K562 (cell line): ENCODE data around the gene PACSIN3. TPM values are rescaled to one million over a fixed set of nuclear protein-coding genes. Genes with fewer than 3 reads are reported as not detected.

Experiments used
- ATF1 ChIP-seq, 2 experiments: fragments of 450-650 bp in 1 of 2; IDR thresholded peaks; 2 replicates each; pipeline ENCODE4 v1.6.1; 2016; ENCODE audit warnings: missing compliant biosample characterization in 1 of 2, missing genetic modification characterization in 1 of 2
- BHLHE40 ChIP-seq: IDR thresholded peaks from 2 replicates; pipeline ENCODE4 v1.6.1; 2011; ENCODE audit warnings: low read length, improper control_type of control experiment
- CC2D1A ChIP-seq: fragments of 450-650 bp; IDR thresholded peaks from 2 replicates; pipeline ENCODE4 v1.6.1; 2017; ENCODE audit warnings: mild to moderate bottlenecking
- EGR1 ChIP-seq: fragments of 450-650 bp; conservative IDR thresholded peaks from 2 replicates; pipeline ENCODE4 v1.6.1; 2017; ENCODE audit warnings: mild to moderate bottlenecking
- FOXP4 ChIP-seq: sonication (generic); formaldehyde crosslinking; IDR thresholded peaks from 2 replicates; pipeline ENCODE4 v1.8.0; 2022; ENCODE audit warnings: mild to moderate bottlenecking, missing genetic modification reagents, borderline replicate concordance
- JUNB ChIP-seq: fragments of 450-650 bp; formaldehyde crosslinking; conservative IDR thresholded peaks from 2 replicates; pipeline ENCODE4 v1.4.0; 2020; ENCODE audit warnings: mild to moderate bottlenecking
- NKRF ChIP-seq: fragments of 450-650 bp; IDR thresholded peaks from 2 replicates; pipeline ENCODE4 v1.6.1; 2016; ENCODE audit warnings: borderline replicate concordance
- NRF1 ChIP-seq, 2 experiments: fragments of 450-650 bp; IDR thresholded peaks in 1 of 2; conservative IDR thresholded peaks in 1 of 2; 2 replicates each; pipeline ENCODE4 v1.6.1; 2014; ENCODE audit warnings: mild to moderate bottlenecking in 2 of 2
- PHF8 ChIP-seq: fragments of 200-600 bp; sonication (generic); IDR thresholded peaks from 2 replicates; pipeline ENCODE4 v1.6.1; 2012; ENCODE audit warnings: mixed run types, mild to moderate bottlenecking, inconsistent platforms, low read length, moderate library complexity, borderline replicate concordance
- PKNOX1 ChIP-seq: fragments of 450-650 bp; IDR thresholded peaks from 2 replicates; pipeline ENCODE4 v1.6.1; 2016
- RB1 ChIP-seq: fragments of 450-650 bp; IDR thresholded peaks from 2 replicates; pipeline ENCODE4 v1.6.1; 2017; ENCODE audit warnings: low read depth, mild to moderate bottlenecking
- SUPT5H ChIP-seq: fragments of 450-650 bp; IDR thresholded peaks from 2 replicates; pipeline ENCODE4 v1.6.1; 2016
- TBP ChIP-seq: optimal IDR thresholded peaks from 2 replicates; pipeline ENCODE3; 2011; ENCODE audit warnings: low read depth, low read length, improper control_type of control experiment
- ZBTB7A ChIP-seq: IDR thresholded peaks from 2 replicates; pipeline ENCODE4 v1.6.1; 2011; ENCODE audit warnings: low read depth, mild to moderate bottlenecking, low read length, moderate library complexity, borderline replicate concordance; ENCODE audit not compliant: control insufficient read depth
- ZNF175 ChIP-seq: fragments of 200-800 bp; sonication (Bioruptor generic); IDR thresholded peaks from 2 replicates; pipeline ENCODE4 v1.6.1; 2016; ENCODE audit warnings: low read depth, mild to moderate bottlenecking, missing genetic modification characterization, missing compliant biosample characterization
- ZNF41 ChIP-seq: fragments of 250-450 bp; sonication (Bioruptor Pico); conservative IDR thresholded peaks from 2 replicates; pipeline ENCODE4 v1.4.0; 2020; ENCODE audit warnings: mild to moderate bottlenecking
- ZNF518B ChIP-seq: fragments of 250-450 bp; sonication (Bioruptor Pico); IDR thresholded peaks from 2 replicates; pipeline ENCODE4 v1.5.0; 2021; ENCODE audit warnings: mild to moderate bottlenecking, moderate library complexity
- ZNF668 ChIP-seq: fragments of 250-450 bp; sonication (Bioruptor Pico); IDR thresholded peaks from 2 replicates; pipeline ENCODE4 v1.8.0; 2022; ENCODE audit warnings: mild to moderate bottlenecking, inconsistent platforms
- polyA plus RNA-seq, 8 experiments: library from polyadenylated mRNA; depleted of rRNA in 4 of 8; stranded (reverse) in 5 of 8; unstranded in 3 of 8; fragments of >200 nt; fragmentation: Nextera tagmentation in 2 of 8; fragmentation: Illumina TruSeq in 1 of 8; extraction: Ambion mirVana in 2 of 8; extraction: Trizol in 1 of 8; gene quantifications; 2 replicates each; pipeline versions ENCODE4 v1.2.1 to v1.2.3, GENCODE V29; 2011 to 2014; ENCODE audit warnings: inconsistent platforms in 1 of 8, missing spikeins in 1 of 8
- total RNA-seq, 7 experiments: library from RNA; depleted of rRNA in 6 of 7; stranded (reverse); fragments of >200 nt in 6 of 7; fragmentation: Illumina TruSeq in 2 of 7; extraction: Trizol in 2 of 7; gene quantifications; 2 replicates each; pipeline versions ENCODE4 v1.2.1 to v1.2.3, GENCODE V29; 2011 to 2021; ENCODE audit warnings: low replicate concordance in 1 of 7

The PACSIN3 gene
- total and polyA plus RNA-seq, 9 of the 15 experiments (the other 6 are each of a cell fraction or from before 2014, with no cell fraction given), result 0.13 to 18.1 (median 7.1) TPM

GRCh38 chr11:47176328-47177228 lies 9.7 kb downstream of the PACSIN3 start, which contains the start of gene ARFGAP2 (continued):
- TF ChIP-seq TBP (peak; percentile 81), CC2D1A (no peak), ZNF175 (CRISPR knock-in tag) (0 out of 2 replicates have a peak, but pooled peaks have one; percentile 15), BHLHE40 (no peak), FOXP4 (CRISPR knock-in tag) (peak; percentile 88; the same call in 1 of the 2 replicates), NKRF (peak; percentile 67; the same call in 1 of the 2 replicates), NRF1 (conservative IDR thresholded peaks at IDR 0.05 in 1 of 2, IDR thresholded peaks at IDR 0.05 in 1 of 2) (peak; percentile 74 to 76), ZNF518B (CRISPR knock-in tag) (no peak), EGR1 (peak; percentile 90), SUPT5H (peak; percentile 87), PHF8 (peak; percentile 80), ZNF668 (CRISPR knock-in tag) (no peak), RB1 (peak; percentile 58; the same call in 1 of the 2 replicates), JUNB (CRISPR knock-in tag) (no peak), ZNF41 (CRISPR knock-in tag) (no peak), ZBTB7A (peak; percentile 78; the same call in 1 of the 2 replicates), PKNOX1 (peak; percentile 94), ATF1 (CRISPR knock-in tag; IDR thresholded peaks at IDR 0.05) (no peak), ATF1 (tag; IDR thresholded peaks at IDR 0.05) (peak; percentile 92)
